HG02970 (cell line): Measurements from ENCODE around the gene TMBIM1.

Experiments used
- ATAC-seq: cut with Tn5 transposase; IDR thresholded peaks from one replicate; pipeline ENCODE4 v1.9.1; 2021; ENCODE audit warnings: mild to moderate bottlenecking, moderate library complexity, moderate number of reproducible peaks; ENCODE audit not compliant: unreplicated experiment, low FRiP score

The TMBIM1 gene

DNA sequence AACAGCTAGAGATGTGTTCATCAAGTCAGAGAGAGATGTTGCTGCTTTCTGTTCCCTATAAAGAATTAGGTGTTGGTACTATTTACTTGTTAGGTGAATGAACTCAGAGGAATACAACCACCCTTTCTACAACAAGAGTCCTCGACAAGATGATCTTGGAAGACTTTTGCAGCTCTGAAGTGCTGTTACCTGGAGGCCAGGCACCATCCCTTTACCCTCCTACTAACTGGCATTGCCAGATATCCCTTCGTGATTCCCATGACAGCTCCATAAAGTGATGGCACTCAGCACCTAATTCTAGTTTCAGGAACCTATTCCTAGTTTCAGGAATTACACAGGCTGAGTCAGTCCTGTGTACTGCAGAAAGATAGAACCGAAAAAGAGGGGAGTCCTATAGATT lies 65.4 kb downstream of the TMBIM1 start:
- no peak for ATAC-seq
